ENCODE results near the gene SYNGR2.
A peak's percentile ranks its signal among the peaks of the same experiment; 100 is the strongest.
"Not testable (repeated sequence)": the region's sequence is repeated elsewhere in the genome, so short reads cannot be mapped to it uniquely, and the experiment has no call there.

SYNGR2 gene

DNA sequence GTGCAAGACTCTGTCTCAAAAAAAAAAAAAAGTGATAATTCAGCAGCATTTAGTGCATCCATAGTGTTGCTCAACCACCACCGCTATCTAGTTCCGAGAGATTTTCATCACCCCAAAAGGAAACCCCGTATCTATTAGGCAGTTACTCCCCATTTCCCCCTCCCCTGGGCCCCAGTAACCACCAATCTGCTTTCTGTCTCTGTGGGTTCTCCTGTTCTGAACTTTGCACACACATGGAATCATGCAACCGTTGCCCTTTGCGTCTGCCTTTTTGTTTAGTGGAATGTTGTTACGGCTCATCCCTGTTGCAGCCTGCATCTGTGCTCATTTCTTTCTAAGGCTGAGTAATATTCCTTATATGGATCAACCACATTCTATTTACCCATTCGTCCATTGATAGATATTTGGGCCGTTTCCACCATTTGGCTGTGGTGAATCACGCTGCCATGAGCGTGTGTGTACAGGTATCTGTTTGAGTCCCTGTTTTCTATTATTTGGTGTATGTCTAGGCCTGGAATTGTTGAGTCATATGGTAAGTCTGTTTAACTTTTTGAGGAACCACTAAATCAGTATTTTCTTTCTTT is 8.7 kb upstream of the SYNGR2 start:
- Histone ChIP-seq H3K27ac (ENCODE audit: low read depth, low read length) (no peak overlapping the region), H3K27me3 (ENCODE audit: control insufficient read depth, insufficient read depth, low read length) (no peaks in the 10 kb centered on the region), H3K4me1 (ENCODE audit: control insufficient read depth, insufficient read depth, low read length) (no peaks in the 10 kb centered on the region), H3K9ac (ENCODE audit: low read length) (no peak overlapping the region), H3K36me3 (ENCODE audit: control insufficient read depth, insufficient read depth, low read length) (no peaks in the 10 kb centered on the region), H3K4me3 (ENCODE audit: low read length) (no peak overlapping the region)

DNA sequence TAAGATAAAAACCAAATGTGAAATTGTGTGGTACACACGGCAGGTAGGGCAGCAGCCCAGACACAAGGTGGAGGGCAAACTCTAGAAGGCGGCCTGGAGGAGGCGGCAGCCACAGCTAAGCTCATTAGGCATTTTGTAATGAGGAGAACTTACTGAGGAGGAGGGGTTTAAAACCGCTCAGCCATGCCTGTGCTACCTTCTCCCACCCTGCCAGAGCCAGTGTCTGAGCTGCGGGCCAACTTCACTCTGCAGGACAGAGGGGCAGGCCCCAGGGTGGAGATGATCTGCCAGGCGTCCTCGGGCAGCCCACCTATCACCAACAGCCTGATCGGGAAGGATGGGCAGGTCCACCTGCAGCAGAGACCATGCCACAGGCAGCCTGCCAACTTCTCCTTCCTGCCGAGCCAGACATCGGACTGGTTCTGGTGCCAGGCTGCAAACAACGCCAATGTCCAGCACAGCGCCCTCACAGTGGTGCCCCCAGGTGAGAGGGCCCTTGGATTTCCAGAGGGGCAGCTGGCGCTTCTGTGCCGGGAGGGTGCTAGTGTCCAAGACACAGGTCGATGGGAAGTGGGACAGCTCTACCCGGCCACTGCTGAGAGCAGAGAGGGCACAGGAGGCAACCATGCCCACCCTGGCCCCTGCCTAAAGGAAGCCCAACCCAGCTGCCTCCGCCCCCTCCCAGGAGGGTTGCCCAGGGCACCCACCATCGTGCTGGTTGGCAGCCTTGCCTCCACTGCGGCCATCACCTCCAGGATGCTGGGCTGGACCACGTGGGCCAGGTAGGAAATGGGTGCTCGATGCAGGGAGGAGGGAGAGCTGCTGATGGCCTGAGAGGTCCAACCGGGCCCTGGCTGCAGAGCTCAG is 4.3 kb upstream of the SYNGR2 start:
- H3K36me3 ChIP-seq (ENCODE audit: control insufficient read depth, insufficient read depth, low read length) = no peaks in the 10 kb centered on the region
- no peak overlapping the region for H3K27ac ChIP-seq (ENCODE audit: low read depth, low read length)
- H3K4me1 ChIP-seq (ENCODE audit: control insufficient read depth, insufficient read depth, low read length) = no peaks in the 10 kb centered on the region
- no peak overlapping the region for H3K4me3 ChIP-seq (ENCODE audit: low read length)
- no peak overlapping the region for H3K9ac ChIP-seq (ENCODE audit: low read length)
- H3K27me3 ChIP-seq (ENCODE audit: control insufficient read depth, insufficient read depth, low read length) = no peaks in the 10 kb centered on the region

DNA sequence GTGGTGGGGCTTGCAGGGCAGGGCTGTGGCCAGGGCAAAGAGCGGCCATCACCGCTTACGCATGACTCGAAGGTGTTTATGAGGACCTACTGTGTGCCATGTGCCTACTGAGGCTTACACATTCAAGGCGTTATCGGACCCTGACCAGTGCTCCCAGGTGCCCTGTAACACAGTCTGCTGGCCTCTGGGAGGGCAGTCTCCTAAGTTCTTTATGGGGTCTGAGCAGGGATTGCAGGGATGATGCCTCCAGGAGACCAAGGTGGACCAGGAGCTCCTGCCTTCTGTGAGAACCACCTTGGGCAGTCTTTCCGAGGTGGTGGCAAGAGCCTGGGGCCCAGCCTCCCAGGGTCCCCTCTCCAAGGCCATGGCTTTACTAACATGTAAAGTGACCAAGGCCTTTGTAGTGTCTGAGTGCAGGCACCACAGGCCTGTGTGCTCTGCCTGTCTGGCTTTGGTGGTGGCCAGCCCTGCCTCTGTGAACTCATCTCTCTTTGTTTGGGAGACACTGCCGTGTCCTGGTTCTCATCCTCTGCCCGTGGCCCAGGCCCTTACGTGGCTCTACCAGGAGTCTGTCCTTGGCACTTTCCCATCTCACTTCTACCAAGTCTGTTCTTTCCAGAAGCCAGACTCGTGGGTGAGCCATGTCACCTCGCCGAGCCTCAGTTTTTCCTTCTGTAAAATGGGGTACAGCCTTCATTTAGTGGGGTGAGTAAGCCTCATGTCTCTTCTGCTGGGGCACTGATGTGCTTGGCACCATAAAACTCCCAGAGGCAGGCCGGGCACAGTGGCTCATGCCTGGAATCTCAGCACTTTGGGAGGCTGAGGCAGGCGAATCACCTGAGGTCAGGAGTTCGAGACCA is 3.4 kb upstream of the SYNGR2 start:
- no peaks in the 10 kb centered on the region for H3K36me3 ChIP-seq (ENCODE audit: control insufficient read depth, insufficient read depth, low read length)
- no peaks in the 10 kb centered on the region for H3K27me3 ChIP-seq (ENCODE audit: control insufficient read depth, insufficient read depth, low read length)

DNA sequence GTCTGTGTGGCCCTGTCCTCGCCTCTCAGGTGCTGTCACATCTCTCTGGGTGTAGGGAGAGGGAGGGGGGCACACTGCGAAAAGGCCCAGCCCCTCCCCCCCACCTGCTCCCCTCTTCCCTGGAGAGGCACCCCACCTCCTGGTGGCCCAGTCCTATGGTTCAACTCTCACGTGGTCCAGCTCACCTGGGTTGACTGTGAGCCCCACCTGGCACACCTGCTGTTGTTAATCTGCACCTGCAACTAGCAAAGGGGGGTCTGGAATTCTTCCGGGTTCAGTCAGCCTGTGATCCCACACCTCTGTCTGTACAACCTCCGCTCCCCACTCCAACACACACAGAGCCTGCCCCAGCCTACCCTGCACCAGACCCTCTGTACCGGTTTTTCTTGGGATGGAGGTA is 2.0 kb upstream of the SYNGR2 start:
- H3K27ac ChIP-seq (ENCODE audit: low read depth, low read length) = no peak overlapping the region
- H3K4me1 ChIP-seq (ENCODE audit: control insufficient read depth, insufficient read depth, low read length) = no peaks in the 10 kb centered on the region
- no peak overlapping the region for H3K9ac ChIP-seq (ENCODE audit: low read length)
- H3K27me3 ChIP-seq (ENCODE audit: control insufficient read depth, insufficient read depth, low read length) = no peaks in the 10 kb centered on the region
- peaks cover 4% of the 10 kb centered on the region for H3K36me3 ChIP-seq (ENCODE audit: control insufficient read depth, insufficient read depth, low read length)
- H3K4me3 ChIP-seq (ENCODE audit: low read length) = no peak overlapping the region

More for the DNA sequence above, 3.4 kb upstream of the SYNGR2 start:
- Histone ChIP-seq H3K27ac (ENCODE audit: low read depth, low read length) (no peak overlapping the region), H3K4me1 (ENCODE audit: control insufficient read depth, insufficient read depth, low read length) (no peaks in the 10 kb centered on the region), H3K4me3 (ENCODE audit: low read length) (no peak overlapping the region), H3K9ac (ENCODE audit: low read length) (no peak overlapping the region)

DNA sequence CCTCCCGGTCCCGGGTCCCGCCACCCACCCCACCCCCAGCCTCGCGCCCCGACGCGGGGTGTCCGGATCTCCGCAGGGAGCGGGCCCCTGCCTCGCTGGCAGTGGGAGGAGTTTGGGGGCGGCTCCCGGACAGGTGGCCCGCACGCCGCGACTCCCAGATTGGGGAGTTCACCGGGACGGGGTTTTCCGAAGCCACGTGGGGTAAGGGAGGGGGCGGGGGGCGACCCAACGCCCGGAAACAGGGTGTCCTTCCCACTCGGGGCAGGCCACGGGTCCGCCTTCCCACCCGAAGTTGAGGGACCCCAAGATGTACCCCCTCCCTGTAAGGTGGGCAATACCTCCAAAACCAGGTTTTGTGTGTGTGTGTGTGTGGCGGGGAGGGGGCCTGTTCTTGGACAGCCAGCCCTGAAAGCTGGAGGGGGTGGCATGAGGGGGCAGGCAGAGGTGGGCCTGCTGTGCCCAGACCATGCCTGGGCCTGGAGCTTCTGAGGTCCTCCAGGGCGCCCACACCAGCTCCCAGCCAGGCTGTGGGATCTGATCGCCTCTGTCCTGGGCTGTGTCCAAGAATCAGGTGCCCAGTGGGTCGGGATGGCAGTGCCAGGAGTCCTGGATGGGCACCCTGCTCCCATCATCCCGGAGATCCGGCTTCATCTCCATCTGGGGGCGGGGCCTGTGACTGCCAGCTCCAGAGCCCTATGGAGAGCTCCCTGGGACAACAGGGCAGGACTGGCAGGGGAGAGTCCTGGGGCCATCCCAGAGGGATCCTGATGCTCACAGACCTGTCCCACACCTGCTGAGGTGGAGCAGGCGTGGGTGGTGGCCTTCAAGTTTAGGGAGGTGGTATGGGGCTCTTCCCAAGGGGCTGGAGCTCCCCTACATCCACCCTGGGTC is 767 bp downstream of the SYNGR2 start:
- Histone ChIP-seq H3K27ac (ENCODE audit: low read depth, low read length) (peak overlapping the region; percentile 53), H3K4me1 (ENCODE audit: control insufficient read depth, insufficient read depth, low read length) (peaks cover 7% of the 10 kb centered on the region), H3K9ac (ENCODE audit: low read length) (peak overlapping the region; percentile 49), H3K4me3 (ENCODE audit: low read length) (peak overlapping the region; percentile 59), H3K36me3 (ENCODE audit: control insufficient read depth, insufficient read depth, low read length) (peaks cover 4% of the 10 kb centered on the region), H3K27me3 (ENCODE audit: control insufficient read depth, insufficient read depth, low read length) (no peaks in the 10 kb centered on the region)

DNA sequence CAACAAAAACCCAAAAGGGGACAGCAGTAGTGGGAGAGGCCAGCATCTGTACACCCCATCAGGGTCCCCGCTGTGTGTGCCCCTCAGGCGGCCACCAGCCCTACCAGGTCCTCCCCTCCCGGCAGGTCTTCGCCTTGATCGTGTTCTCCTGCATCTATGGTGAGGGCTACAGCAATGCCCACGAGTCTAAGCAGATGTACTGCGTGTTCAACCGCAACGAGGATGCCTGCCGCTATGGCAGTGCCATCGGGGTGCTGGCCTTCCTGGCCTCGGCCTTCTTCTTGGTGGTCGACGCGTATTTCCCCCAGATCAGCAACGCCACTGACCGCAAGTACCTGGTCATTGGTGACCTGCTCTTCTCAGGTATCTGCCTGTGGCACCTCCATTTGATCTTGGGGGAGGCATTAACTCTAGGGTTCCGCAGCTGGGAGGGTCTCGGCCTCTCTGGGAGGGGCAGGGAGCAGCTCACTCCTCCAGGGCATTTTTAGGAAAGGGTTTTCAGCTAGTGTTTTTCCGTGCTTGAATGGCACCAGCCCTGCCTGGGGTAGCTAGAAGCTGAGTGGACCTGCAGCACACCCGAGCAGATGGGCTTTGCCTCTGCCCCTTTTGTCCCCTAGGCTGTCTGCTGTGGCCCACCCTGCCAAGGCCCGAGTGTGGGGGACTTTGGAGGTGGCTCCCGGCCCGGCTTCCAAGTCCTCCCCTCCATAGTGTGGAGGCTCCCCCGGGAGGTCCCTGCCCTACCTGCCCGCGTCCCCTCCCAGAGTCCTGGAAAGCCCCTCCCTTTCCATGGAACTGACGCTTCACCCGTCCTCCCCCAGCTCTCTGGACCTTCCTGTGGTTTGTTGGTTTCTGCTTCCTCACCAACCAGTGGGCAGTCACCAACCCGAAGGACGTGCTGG is 2.6 kb downstream of the SYNGR2 start:
- Histone ChIP-seq H3K4me1 (ENCODE audit: control insufficient read depth, insufficient read depth, low read length) (peaks cover 7% of the 10 kb centered on the region), H3K27me3 (ENCODE audit: control insufficient read depth, insufficient read depth, low read length) (no peaks in the 10 kb centered on the region), H3K9ac (ENCODE audit: low read length) (no peak overlapping the region), H3K36me3 (ENCODE audit: control insufficient read depth, insufficient read depth, low read length) (peaks cover 4% of the 10 kb centered on the region), H3K27ac (ENCODE audit: low read depth, low read length) (no peak overlapping the region), H3K4me3 (ENCODE audit: low read length) (no peak overlapping the region)

DNA sequence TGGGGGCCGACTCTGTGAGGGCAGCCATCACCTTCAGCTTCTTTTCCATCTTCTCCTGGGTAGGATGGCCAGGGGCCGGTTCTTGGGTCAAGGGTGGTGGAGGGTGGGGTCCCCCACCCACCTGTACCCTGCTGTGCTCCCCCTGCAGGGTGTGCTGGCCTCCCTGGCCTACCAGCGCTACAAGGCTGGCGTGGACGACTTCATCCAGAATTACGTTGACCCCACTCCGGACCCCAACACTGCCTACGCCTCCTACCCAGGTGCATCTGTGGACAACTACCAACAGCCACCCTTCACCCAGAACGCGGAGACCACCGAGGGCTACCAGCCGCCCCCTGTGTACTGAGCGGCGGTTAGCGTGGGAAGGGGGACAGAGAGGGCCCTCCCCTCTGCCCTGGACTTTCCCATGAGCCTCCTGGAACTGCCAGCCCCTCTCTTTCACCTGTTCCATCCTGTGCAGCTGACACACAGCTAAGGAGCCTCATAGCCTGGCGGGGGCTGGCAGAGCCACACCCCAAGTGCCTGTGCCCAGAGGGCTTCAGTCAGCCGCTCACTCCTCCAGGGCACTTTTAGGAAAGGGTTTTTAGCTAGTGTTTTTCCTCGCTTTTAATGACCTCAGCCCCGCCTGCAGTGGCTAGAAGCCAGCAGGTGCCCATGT is 3.3 kb downstream of the SYNGR2 start:
- H3K36me3 ChIP-seq (ENCODE audit: control insufficient read depth, insufficient read depth, low read length); H3K4me3 ChIP-seq (ENCODE audit: low read length); H3K27me3 ChIP-seq (ENCODE audit: control insufficient read depth, insufficient read depth, low read length); H3K9ac ChIP-seq (ENCODE audit: low read length): not testable (repeated sequence)
- Histone ChIP-seq H3K4me1 (ENCODE audit: control insufficient read depth, insufficient read depth, low read length) (peaks cover 11% of the 10 kb centered on the region), H3K27ac (ENCODE audit: low read depth, low read length) (peak overlapping the region; percentile 8)

DNA sequence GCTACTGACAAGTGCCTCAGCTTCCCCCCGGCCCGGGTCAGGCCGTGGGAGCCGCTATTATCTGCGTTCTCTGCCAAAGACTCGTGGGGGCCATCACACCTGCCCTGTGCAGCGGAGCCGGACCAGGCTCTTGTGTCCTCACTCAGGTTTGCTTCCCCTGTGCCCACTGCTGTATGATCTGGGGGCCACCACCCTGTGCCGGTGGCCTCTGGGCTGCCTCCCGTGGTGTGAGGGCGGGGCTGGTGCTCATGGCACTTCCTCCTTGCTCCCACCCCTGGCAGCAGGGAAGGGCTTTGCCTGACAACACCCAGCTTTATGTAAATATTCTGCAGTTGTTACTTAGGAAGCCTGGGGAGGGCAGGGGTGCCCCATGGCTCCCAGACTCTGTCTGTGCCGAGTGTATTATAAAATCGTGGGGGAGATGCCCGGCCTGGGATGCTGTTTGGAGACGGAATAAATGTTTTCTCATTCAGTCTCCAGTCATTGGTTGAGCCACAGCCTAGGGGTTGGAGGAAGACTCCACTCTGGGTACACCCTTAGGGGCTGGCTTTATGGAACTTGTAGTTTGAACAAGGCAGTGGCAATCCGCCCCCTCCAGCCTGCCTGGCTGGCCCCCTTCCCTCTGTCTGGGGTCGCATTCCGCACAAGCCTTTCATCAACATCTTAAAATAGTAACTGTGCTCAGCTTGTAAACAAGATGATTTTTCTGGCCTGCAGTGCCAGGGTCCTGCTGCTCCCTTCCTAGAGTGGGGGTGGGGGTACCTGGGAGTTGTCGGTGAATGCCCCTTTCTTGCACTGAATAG is 4.1 kb downstream of the SYNGR2 start:
- H3K27ac ChIP-seq (ENCODE audit: low read depth, low read length) = peak overlapping the region; percentile 47
- peaks cover 4% of the 10 kb centered on the region for H3K36me3 ChIP-seq (ENCODE audit: control insufficient read depth, insufficient read depth, low read length)
- no peak overlapping the region for H3K9ac ChIP-seq (ENCODE audit: low read length)
- no peaks in the 10 kb centered on the region for H3K27me3 ChIP-seq (ENCODE audit: control insufficient read depth, insufficient read depth, low read length)
- no peak overlapping the region for H3K4me3 ChIP-seq (ENCODE audit: low read length)
- peaks cover 11% of the 10 kb centered on the region for H3K4me1 ChIP-seq (ENCODE audit: control insufficient read depth, insufficient read depth, low read length)

DNA sequence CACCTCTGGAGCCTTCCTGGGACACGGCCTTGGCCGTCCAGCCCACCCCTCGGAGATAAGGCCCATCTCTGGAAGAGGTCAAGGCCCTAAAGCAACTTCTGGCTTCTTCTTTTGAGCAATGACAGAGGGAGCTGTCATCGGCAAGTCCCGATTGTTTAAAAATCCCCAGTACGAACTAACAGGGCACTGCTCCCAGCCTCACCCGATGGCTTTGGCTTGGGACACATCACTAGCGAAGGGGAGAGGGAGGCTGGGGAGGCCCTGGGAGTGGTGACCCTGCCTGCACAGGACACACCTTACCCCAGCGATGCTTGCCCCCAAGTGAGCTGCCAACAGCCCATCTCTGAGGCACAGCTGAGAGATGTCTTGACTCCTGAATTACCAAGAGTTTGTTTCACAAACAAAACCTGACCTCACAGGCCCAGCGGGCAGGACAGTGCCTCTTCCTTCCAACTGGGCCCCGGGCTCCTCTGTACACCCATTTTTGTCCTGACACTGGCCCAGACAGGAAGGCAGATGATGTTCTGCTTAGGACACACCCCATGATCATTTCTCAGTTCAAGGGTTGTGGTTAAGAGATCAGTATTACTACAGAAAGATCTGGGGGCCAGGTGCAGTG is 4.8 kb downstream of the SYNGR2 start:
- peaks cover 11% of the 10 kb centered on the region for H3K4me1 ChIP-seq (ENCODE audit: control insufficient read depth, insufficient read depth, low read length)

DNA sequence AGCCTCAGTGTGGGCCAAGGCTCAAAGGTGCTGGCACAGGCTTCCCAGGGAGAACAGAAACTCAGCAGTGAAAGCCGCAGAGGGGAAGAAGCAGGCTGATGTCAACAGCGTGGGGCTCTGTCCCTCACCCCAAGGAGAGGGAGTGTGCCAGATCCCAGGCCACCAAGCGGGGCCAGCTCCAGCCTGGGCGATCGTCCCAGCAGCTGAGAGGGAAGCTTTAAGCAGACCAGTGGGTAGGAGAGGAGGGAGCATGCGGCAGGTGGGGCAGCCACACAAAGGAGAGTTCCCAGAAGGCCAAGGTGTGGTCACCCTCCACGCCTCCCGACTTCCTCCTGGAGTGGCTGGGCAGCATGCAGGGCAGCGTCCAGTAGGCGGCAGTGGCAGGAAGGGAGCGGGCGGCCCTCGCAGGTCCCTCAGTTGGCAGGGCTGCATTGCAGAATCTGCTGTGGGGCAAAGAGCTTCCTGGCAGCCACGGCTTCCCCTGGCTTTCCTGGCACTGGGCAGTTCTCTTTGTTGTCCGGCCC is 6.0 kb downstream of the SYNGR2 start:
- no peak overlapping the region for H3K4me3 ChIP-seq (ENCODE audit: low read length)
- H3K4me1 ChIP-seq (ENCODE audit: control insufficient read depth, insufficient read depth, low read length) = peaks cover 11% of the 10 kb centered on the region
- no peaks in the 10 kb centered on the region for H3K27me3 ChIP-seq (ENCODE audit: control insufficient read depth, insufficient read depth, low read length)
- H3K27ac ChIP-seq (ENCODE audit: low read depth, low read length) = peak overlapping the region; percentile 63
- peaks cover 4% of the 10 kb centered on the region for H3K36me3 ChIP-seq (ENCODE audit: control insufficient read depth, insufficient read depth, low read length)
- peak overlapping the region; percentile 41 for H3K9ac ChIP-seq (ENCODE audit: low read length)

More for the DNA sequence above, 4.8 kb downstream of the SYNGR2 start:
- no peak overlapping the region for H3K4me3 ChIP-seq (ENCODE audit: low read length)
- peaks cover 4% of the 10 kb centered on the region for H3K36me3 ChIP-seq (ENCODE audit: control insufficient read depth, insufficient read depth, low read length)
- H3K27ac ChIP-seq (ENCODE audit: low read depth, low read length) = peak overlapping the region; percentile 47
- H3K9ac ChIP-seq (ENCODE audit: low read length) = no peak overlapping the region
- H3K27me3 ChIP-seq (ENCODE audit: control insufficient read depth, insufficient read depth, low read length) = no peaks in the 10 kb centered on the region

Measured in rectal smooth muscle tissue (tissue), 1 donor.